Renal cortex interstitium (tissue), 11 donors: Measurements from ENCODE around the gene SEC63. TPM values are rescaled to one million over a fixed set of nuclear protein-coding genes. Genes with fewer than 3 reads are reported as not detected.
"Not testable (repeated sequence)": the region's sequence is repeated elsewhere in the genome, so short reads cannot be mapped to it uniquely, and the experiment has no call there.

Experiments
- DNase-seq, 11 donors: peaks; one replicate each; pipeline ENCODE4 v3.0.0-alpha.2; 2013; ENCODE audit warnings: low read depth in 9 of 11, low spot score in 4 of 11; ENCODE audit errors: extremely low read depth in 1 of 11
- polyA plus RNA-seq, 3 donors: library from polyadenylated mRNA; unstranded; fragments of 120-200 nt; gene quantifications; one replicate each; pipeline ENCODE4 v1.2.1, GENCODE V29; 2013; ENCODE audit not compliant: insufficient read length in 3 of 3

Gene SEC63
- polyA plus RNA-seq, 3 donors, result 93.6 to 120 (median 119) TPM

DNA sequence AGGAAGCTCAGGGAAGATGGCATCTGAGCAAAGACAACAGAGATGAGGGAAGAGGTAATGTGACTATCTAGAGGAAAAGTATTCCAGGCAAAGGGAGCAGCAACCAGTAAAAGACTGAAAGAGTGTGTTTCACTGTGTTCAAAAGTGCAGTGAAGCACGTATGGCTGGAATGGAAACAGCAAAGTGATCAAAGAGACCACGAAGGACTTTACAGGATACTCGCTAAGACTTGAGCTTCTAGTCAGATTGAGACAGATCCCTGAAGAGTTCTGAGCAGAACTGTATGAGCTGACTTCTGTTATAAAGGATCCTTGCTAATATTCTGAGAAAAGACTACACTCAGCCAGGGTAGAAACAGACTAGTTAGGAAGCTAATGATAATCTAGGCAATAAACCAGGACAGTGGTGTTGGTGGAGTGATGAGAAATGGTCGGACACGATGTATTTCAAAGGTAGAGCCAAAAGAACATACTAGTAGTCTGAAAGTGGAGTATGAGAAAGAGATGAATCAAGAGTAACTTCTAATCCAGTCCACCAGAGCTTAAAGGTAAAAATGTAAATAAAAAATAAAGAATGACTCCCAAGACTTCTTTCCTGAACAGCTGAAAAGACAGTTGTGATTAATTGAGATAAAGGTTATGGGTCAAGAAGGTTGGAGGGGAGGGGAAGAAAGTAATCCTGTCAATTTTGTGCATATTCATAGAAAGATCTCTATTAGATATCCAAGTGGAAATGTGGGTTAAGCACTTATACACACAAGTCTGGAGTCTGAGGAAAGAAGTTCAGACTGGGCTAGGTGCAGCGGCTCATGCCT is 14.2 kb downstream of the SEC63 start:
- DNase-seq, result no peak

DNA sequence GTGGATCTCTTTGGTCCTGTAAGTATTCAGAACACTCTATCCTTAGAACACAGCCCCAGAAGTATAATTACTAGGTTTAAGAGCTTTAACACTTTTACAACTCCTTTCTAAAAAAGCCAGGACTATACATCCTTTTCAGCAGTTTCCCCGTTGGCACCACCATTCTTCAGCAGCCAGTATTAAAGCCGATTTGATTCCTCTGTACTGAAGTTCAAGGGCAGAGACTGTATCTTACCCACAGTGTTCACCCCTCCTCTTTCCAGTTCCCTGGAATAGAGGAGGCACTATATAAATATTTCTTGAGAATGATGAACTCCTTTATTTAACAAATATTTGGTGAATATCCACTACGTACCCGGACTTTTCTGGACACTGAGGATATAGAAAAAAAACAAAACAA is 15.9 kb downstream of the SEC63 start:
- no peak for DNase-seq

DNA sequence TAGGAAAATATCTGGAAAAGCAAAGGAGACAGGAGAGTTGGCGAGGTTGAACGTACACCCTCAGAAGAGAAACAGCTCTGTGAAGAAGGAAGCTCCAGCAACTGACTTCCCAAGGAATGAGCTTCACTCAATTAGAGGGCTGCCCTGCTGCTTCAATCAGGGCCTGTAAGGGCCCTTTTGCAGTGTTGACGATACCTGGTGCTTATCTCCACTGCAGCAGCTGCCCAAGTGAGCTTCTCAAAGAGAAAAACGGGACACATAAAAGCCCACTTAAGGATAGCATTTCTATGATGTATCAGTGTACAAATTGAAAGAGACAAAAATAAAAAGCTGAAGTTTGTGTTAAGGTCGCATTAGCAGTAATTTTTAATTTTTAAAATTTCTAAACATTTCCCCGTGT is 16.4 kb downstream of the SEC63 start:
- no peak for DNase-seq

DNA sequence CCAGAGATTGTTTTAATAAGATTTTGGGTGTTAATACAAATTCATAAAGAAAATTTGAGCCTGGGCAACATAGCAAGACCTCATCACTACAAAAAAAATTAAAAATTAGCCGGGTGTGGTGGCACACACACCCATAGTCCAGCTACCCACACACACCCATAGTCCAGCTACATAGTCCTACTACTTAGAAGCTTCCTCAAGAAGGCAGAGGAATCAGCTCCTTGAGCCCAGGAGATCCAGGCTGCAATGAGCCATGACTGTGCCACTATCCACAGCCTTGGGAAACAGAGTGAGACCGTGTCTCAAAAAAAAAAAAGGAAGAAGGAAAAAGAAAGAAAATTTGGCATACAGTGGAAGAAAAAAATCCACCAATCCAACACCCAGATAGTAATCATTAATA is 16.8 kb downstream of the SEC63 start:
- DNase-seq, result no peak

DNA sequence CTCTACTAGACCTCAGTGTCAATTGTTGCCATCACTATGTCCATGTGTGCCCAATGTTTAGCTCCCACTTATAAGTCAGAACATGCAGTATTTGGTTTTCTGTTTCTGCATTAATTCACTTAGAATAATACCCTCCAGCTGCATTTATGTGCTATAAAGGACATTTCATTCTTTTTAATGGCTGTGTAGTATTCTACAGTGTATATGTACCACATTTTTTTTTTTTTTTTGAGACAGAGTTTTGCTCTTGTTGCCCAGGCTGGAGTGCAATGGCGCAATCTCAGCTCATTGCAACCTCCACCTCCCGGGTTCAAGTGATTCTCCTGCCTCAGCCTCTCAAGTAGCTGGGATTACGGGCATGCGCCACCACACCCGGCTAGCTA is 21.1 kb downstream of the SEC63 start:
- not testable (repeated sequence) for DNase-seq

DNA sequence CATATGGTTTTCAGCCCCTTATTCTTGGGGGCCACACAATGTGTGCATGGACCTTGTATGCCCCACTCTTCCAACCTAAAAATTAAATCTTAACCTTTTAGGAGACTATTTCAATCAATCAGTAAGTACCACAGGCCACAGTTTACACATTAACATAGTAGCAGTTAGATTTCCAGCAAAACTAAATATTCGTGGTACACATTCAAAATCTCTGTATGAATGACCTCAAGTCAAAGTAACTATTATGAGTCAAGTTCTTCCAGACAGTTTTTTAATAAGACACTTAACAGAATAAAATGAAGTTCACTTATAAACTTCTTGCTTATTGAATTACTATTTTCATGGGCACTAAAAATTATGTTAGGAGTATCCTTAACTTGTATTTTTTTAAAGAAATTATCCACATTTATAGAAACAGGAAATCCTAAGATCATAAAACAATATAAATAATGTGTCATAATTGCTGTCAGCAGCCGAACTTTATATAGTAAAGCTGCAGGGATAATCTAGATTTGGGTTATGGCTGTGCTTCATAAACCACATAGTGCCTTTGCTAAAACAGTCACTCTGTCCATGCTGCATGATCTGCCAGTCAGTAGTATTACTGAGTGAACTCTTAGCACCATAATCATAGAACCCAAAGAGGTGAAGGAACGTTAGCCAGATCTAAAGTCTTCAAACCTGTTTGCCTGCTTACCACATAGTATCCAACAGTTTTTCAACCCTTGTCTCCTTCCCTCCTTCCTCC is 21.7 kb downstream of the SEC63 start:
- DNase-seq, result no peak

DNA sequence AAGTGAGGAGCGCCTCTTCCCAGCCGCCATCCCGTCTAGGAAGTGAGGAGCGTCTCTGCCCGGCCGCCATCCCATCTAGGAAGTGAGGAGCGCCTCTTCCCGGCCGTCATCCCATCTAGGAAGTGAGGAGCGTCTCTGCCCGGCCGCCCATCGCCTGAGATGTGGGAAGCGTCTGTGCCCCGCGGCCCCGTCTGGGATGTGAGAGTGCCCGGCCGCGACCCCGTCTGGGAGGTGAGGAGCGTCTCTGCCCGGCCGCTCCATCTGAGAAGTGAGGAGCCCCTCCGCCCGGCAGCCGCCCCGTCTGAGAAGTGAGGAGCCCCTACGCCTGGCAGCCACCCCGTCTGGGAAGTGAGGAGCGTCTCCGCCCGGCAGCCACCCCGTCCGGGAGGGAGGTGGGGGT is 23.8 kb downstream of the SEC63 start:
- DNase-seq, result not testable (repeated sequence)

DNA sequence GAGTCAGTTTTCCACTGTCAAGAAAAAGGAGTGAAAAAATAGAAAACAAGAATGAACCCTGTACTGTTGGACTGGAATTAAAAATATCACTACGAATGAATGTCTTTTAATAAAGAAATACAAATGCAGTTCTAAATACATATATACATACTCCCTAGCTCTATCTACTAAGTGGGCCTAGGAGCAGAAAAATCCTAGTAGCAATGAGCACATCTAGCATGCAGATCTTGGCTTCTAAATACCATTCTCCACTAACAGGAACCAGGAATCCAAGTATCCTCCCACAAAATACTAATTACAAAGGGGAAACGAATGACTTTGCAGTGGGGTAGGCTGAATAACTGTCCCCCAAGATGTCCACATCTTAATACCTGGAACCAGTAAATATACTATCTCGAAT is 25.4 kb downstream of the SEC63 start:
- no peak for DNase-seq

DNA sequence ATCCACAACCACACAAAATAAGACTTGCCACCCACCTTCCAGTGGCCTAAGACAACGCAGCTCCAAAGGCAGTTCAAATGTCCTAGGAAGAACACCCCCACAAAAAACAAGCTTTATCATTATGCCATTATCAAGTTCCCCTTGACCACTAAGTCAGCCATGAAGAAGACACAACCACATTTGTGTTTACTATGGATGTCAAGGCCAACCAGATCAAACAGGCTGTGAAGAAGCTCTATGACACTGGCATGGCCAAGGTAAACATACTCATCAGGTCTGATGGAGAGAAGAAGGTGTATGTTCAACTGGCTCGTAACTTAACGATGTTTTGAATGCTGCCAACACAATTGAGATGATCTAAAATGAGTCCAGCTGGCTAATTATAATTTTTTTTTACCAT is 26.1 kb downstream of the SEC63 start:
- no peak for DNase-seq

DNA sequence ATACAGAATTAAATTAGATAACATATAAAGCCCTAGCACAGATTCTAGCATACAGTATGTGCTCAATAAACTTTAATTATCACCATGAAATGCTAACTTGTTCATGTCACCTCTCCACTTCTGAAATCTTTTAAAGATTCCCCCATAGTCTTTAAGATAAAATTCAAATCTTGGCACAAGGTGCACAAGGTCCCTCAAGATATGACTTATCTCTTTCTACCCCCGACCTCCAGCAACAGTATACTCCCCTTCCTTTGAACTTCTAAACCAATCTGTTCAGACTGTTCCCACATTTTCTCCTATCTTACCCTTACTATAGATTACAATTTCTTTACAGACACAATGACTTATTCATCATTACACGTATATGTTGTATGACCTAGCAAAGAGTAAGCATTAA is 29.0 kb downstream of the SEC63 start:
- no peak for DNase-seq

DNA sequence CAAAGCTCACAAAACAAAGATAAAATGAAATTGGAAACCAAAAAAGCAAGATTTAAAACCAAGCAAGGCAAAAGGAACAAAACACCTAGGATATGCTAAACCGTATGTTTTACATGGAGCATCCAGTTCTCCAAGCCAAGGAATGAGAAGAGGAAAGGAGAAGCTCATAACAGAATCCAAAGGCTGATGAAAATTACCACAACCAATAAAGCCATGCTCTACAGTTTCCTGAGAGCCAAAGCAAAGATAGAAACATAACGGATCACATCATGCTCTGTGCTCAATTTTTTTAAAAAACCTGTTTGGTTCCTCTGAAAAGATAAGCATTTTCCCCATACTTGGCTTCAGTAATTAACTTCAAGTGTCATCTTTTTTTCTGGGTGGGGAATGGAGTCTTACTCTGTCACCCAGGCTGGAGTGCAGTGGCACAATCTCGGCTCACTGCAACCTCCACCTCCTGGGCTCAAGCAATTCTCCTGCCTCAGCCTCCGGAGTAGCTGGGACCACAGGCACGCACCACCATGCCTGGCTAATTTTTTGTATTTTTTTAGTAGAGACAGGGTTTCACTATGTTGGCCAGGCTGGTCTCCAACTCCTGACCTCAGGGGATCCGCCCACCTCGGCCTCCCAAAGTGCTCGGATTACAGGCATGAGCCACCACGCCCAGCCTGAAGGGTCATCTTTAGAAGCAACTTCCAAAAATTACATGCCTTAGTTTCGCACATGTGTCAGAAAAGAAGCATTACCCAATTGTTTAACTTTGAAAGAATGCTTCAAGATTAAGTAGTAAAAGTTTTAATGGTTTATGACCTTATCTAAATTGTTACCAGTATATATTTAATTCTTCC is 31.1 kb downstream of the SEC63 start:
- DNase-seq, result not testable (repeated sequence)

DNA sequence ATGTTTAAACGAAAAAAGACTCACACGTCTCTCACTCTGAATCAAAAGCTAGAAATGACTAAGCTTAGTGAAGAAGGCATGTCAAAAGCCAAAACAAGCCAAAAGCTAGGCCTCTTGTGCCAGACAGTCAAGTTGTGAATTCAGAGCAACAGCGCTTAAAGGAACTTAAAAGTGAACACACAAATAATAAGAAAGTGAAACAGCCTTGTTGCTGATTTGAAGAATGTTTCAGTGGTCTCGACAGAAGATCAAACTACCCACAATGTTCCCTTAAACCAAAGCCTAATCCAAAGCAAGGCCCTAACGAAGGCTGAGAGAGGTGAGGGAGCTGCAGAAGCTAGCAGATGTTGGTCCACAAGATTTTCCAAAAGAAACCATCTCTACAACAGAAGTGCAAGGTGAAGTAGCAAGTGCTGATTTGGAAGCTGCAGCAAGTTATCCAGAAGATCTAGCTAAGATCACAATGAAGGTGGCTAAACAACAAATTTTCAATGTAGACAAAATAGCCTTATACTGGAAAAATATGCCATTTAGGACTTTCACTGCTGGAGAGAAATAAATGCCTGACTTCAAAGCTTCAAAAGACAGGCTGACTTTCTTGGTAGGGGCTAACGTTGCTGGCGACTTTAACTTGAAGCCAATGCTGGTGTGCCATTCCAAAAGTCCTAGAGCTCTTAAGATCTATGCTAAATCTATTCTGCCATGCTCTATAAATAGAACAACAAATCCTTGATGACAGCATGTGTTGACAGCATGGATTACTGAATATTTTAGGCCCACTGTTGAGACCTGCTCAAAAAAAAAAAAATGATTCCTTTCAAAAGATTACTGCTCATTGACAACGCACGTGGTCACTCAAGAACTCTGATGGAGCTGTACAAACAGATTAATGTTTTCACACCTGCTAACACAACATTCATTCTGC is 40.3 kb downstream of the SEC63 start:
- DNase-seq, result no peak

DNA sequence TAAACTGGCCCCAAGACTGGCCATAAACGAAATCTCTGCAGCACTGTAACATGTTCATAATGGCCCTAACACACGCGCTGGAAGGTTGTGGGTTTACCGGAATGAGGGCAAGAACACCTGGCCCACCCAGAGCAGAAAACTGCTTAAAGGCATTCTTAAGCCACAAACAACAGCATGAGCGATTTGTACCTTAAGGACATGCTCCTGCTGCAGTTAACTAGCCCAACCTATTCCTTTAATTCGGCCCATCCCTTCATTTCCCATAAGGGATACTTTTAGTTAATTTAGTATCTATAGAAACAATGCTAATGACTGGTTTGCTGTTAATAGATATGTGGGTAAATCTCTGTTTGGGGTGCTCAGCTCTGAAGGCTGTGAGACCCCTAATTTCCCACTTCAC is 41.0 kb downstream of the SEC63 start:
- DNase-seq, result not testable (repeated sequence)

DNA sequence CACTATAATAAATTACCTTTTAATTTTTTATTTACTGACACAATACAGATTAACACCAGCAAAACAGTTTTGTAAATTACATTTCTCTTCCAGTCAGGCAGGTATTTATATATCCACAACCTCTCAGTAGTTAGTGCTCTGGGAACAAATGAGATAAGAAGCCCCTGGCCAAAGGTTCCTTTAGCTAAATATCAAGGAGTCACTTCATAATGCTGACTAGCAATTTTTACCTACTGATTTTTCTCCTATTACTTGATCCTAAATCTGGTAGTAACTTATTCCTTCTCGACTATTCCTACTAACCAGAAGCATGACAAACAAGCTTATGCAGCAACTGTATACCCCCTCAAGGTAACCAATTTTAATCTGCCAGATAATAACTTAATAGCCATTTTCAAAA is 46.3 kb downstream of the SEC63 start:
- DNase-seq, result no peak

DNA sequence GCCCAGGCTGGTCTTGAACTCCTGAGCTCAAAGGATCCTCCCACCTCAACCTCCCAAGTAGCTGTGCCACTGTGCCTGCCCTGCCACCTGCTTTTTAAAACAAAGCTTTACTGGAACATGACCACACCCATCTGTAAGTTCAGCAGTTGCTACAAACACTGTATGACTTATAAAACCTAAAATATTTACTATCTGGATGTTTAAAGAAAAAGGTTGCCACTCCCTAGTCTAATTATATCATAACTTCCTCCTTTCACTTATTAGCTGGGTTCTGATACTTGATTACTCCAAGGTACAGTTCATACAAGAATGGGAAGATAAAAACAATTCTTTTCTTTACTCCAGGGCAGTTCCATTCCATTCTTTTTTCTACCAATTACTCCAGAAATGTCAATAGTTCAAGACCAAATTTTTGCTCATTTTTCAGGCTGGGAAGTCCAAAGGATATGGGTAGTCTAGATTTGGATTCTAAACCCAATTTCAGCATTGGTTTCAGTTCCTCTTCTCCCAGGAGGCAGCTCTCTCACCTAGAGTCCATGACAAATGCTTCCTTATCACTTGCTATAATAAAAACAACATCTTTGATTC is 63.1 kb downstream of the SEC63 start:
- DNase-seq, result no peak

DNA sequence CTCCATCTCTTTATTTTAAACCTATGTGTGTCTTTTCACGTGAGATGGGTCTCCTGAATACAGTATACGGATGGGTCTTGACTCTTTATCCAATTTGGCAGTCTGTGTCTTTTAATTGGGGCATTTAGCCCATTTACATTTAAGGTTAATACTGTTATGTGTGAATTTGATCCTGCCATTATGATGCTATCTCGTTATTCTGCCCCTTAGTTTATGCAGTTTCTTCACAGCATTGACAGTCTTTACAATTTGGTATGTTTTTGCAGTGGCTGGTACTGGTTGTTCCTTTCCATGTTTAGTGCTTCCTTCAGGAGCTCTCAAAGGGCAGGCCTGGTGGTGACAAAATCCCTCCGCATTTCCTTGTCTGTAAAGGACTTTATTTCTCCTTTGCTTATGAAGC is 67.6 kb downstream of the SEC63 start:
- not testable (repeated sequence) for DNase-seq

DNA sequence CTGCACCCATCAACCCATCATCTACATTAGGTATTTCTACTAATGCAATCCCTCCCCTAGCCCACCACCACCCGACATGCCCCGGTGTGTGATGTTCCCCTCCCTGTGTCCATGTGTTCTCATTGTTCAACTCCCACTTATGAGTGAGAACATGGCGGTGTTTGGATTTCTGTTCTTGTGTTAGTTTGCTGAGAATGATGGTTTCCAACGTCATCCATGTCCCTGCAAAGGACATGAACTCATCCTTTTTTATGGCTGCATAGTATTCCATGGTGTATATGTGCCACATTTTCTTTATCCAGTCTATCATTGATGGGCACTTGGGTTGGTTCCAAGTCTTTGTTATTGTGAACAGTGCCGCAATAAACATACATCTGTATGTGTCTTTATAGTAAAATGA is 72.1 kb downstream of the SEC63 start:
- not testable (repeated sequence) for DNase-seq

DNA sequence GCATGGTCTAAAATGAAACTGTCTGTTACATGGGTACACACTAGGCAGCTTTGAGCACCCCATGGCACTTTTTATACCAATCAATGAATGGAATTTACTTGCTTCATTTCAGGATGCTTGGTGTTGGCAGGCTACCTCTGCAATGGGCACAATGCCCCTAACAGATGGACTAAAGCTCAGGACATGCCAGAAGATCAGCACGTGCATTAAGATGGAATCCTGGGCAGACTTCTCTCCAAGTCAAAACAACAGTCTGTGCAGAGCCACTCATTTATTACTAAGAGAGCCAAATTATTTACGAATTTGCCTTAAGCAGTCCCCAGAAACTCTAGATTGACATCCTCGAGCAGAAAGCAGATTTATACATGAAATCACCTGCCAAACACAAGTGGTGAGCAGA is 78.1 kb downstream of the SEC63 start:
- DNase-seq, result no peak
